T-helper 2 cell treated with Interferon-gamma antibody and Interleukin-4, amounts not matched to agents 100 ng/mL and 5 ng/mL, for 36 hours (primary cell): ENCODE measurements around the gene DCAF17. TPM values are rescaled to one million over a fixed set of nuclear protein-coding genes. Genes with fewer than 3 reads are reported as not detected.
"Not testable (repeated sequence)": the region's sequence is repeated elsewhere in the genome, so short reads cannot be mapped to it uniquely, and the experiment has no call there.

Experiments
- intact Hi-C: fragments of 100-400 bp; cut with micrococcal nuclease; formaldehyde crosslinking; loops from one replicate; pipeline ENCODE4 v1.15.1; 2023
- total RNA-seq: library from RNA; stranded (reverse); gene quantifications from 2 replicates; pipeline ENCODE4 v1.2.3, GENCODE V29; 2022

The DCAF17 gene
- total RNA-seq, 1 donor from 2014 or later = 20.7 TPM

GRCh38 chr2:171447675-171448074 is 13.6 kb downstream of the DCAF17 start:
- intact Hi-C loops = no loop called here

GRCh38 chr2:171451074-171451473 is 17.0 kb downstream of the DCAF17 start:
- intact Hi-C loops = no loop called here

GRCh38 chr2:171452773-171453172 is 18.7 kb downstream of the DCAF17 start:
- intact Hi-C loops = no loop called here

GRCh38 chr2:171459498-171459897 is 25.5 kb downstream of the DCAF17 start:
- intact Hi-C loops = no loop called here

GRCh38 chr2:171460537-171460936 is 26.5 kb downstream of the DCAF17 start:
- intact Hi-C loops = no loop called here

GRCh38 chr2:171469176-171469575 is 35.1 kb downstream of the DCAF17 start:
- intact Hi-C loops = no loop called here

- intact Hi-C loops = no loop called here
Measured at GRCh38 chr2:171470129-171470528, 36.1 kb downstream of the DCAF17 start.

- intact Hi-C loops = no loop called here
Measured at GRCh38 chr2:171475979-171476378, 42.0 kb downstream of the DCAF17 start.

- intact Hi-C loops = no loop called here
Measured at GRCh38 chr2:171478345-171478744, 44.3 kb downstream of the DCAF17 start.

GRCh38 chr2:171479154-171479814 is 45.3 kb downstream of the DCAF17 start:
- intact Hi-C loops = no loop called here

GRCh38 chr2:171480908-171481307 is 46.9 kb downstream of the DCAF17 start:
- intact Hi-C loops = no loop called here

GRCh38 chr2:171482308-171482707 is 48.3 kb downstream of the DCAF17 start:
- intact Hi-C loops = no loop called here

- intact Hi-C loops = no loop called here
Measured at GRCh38 chr2:171482877-171483276, 48.9 kb downstream of the DCAF17 start.

GRCh38 chr2:171483793-171484192 is 49.8 kb downstream of the DCAF17 start:
- intact Hi-C loops = no loop called here

- intact Hi-C loops = no loop called here
Measured at GRCh38 chr2:171485116-171485515, 51.1 kb downstream of the DCAF17 start.

GRCh38 chr2:171487201-171487600 is 53.2 kb downstream of the DCAF17 start:
- intact Hi-C loops = no loop called here

- intact Hi-C loops = no loop called here
Measured at GRCh38 chr2:171487803-171488259, 53.8 kb downstream of the DCAF17 start.

GRCh38 chr2:171490577-171490976 is 56.6 kb downstream of the DCAF17 start:
- intact Hi-C loops = no loop called here

GRCh38 chr2:171491292-171491691 is 57.3 kb downstream of the DCAF17 start:
- intact Hi-C loops = no loop called here

- intact Hi-C loops = no loop called here
Measured at GRCh38 chr2:171492664-171493063, 58.6 kb downstream of the DCAF17 start.

GRCh38 chr2:171497664-171498063 is 63.6 kb downstream of the DCAF17 start:
- intact Hi-C loops = not testable (repeated sequence)

- intact Hi-C loops = no loop called here
Measured at GRCh38 chr2:171505374-171505773, 71.3 kb downstream of the DCAF17 start.

- intact Hi-C loops = no loop called here
Measured at GRCh38 chr2:171509945-171510731, 76.1 kb downstream of the DCAF17 start.
